Measurements from ENCODE around the gene CUX1. TPM values are rescaled to one million over a fixed set of nuclear protein-coding genes. Genes with fewer than 3 reads are reported as not detected.

CUX1 gene
- total and polyA plus RNA-seq, 2 of the 13 experiments (the other 11 are each of a cell fraction or from before 2014, with no cell fraction given), result 13.7 to 14.9 TPM

- Histone ChIP-seq H3K79me2 (ENCODE audit: insufficient read depth, low read length) (peaks cover 62% of the 10 kb centered on the region), H3K9ac (ENCODE audit: insufficient read depth, low read depth, low read length) (no peak overlapping the region)
- intact Hi-C loops (cut with micrococcal nuclease; ENCODE audit: unreplicated experiment), result loop anchor here (10.0 kb wide), 1 partner anchor 129 kb away; no protein-coding TSS in a partner anchor
- TF ChIP-seq ZNF577 (CRISPR knock-in tag; IDR thresholded peaks at IDR 0.05; ENCODE audit: borderline replicate concordance, low read depth) (no peak), ZBTB4 (CRISPR knock-in tag; IDR thresholded peaks at IDR 0.05; ENCODE audit: borderline replicate concordance) (no peak), ZNF777 (CRISPR knock-in tag; IDR thresholded peaks at IDR 0.05) (no peak), RAD21 (CRISPR knock-in tag; IDR thresholded peaks at IDR 0.05) (no peak)
- TF ChIP-seq, protein P1, sequence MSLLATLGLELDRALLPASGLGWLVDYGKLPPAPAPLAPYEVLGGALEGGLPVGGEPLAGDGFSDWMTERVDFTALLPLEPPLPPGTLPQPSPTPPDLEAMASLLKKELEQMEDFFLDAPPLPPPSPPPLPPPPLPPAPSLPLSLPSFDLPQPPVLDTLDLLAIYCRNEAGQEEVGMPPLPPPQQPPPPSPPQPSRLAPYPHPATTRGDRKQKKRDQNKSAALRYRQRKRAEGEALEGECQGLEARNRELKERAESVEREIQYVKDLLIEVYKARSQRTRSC (CRISPR knock-in tag; IDR thresholded peaks at IDR 0.05; ENCODE audit: low read depth), result no peak
- TF ChIP-seq, protein P2, sequence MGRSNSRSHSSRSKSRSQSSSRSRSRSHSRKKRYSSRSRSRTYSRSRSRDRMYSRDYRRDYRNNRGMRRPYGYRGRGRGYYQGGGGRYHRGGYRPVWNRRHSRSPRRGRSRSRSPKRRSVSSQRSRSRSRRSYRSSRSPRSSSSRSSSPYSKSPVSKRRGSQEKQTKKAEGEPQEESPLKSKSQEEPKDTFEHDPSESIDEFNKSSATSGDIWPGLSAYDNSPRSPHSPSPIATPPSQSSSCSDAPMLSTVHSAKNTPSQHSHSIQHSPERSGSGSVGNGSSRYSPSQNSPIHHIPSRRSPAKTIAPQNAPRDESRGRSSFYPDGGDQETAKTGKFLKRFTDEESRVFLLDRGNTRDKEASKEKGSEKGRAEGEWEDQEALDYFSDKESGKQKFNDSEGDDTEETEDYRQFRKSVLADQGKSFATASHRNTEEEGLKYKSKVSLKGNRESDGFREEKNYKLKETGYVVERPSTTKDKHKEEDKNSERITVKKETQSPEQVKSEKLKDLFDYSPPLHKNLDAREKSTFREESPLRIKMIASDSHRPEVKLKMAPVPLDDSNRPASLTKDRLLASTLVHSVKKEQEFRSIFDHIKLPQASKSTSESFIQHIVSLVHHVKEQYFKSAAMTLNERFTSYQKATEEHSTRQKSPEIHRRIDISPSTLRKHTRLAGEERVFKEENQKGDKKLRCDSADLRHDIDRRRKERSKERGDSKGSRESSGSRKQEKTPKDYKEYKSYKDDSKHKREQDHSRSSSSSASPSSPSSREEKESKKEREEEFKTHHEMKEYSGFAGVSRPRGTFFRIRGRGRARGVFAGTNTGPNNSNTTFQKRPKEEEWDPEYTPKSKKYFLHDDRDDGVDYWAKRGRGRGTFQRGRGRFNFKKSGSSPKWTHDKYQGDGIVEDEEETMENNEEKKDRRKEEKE (IDR thresholded peaks at IDR 0.05), result no peak
- TF ChIP-seq, protein P3, sequence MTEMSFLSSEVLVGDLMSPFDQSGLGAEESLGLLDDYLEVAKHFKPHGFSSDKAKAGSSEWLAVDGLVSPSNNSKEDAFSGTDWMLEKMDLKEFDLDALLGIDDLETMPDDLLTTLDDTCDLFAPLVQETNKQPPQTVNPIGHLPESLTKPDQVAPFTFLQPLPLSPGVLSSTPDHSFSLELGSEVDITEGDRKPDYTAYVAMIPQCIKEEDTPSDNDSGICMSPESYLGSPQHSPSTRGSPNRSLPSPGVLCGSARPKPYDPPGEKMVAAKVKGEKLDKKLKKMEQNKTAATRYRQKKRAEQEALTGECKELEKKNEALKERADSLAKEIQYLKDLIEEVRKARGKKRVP (CRISPR knock-in tag; IDR thresholded peaks at IDR 0.05), result no peak
- TF ChIP-seq, protein P4, sequence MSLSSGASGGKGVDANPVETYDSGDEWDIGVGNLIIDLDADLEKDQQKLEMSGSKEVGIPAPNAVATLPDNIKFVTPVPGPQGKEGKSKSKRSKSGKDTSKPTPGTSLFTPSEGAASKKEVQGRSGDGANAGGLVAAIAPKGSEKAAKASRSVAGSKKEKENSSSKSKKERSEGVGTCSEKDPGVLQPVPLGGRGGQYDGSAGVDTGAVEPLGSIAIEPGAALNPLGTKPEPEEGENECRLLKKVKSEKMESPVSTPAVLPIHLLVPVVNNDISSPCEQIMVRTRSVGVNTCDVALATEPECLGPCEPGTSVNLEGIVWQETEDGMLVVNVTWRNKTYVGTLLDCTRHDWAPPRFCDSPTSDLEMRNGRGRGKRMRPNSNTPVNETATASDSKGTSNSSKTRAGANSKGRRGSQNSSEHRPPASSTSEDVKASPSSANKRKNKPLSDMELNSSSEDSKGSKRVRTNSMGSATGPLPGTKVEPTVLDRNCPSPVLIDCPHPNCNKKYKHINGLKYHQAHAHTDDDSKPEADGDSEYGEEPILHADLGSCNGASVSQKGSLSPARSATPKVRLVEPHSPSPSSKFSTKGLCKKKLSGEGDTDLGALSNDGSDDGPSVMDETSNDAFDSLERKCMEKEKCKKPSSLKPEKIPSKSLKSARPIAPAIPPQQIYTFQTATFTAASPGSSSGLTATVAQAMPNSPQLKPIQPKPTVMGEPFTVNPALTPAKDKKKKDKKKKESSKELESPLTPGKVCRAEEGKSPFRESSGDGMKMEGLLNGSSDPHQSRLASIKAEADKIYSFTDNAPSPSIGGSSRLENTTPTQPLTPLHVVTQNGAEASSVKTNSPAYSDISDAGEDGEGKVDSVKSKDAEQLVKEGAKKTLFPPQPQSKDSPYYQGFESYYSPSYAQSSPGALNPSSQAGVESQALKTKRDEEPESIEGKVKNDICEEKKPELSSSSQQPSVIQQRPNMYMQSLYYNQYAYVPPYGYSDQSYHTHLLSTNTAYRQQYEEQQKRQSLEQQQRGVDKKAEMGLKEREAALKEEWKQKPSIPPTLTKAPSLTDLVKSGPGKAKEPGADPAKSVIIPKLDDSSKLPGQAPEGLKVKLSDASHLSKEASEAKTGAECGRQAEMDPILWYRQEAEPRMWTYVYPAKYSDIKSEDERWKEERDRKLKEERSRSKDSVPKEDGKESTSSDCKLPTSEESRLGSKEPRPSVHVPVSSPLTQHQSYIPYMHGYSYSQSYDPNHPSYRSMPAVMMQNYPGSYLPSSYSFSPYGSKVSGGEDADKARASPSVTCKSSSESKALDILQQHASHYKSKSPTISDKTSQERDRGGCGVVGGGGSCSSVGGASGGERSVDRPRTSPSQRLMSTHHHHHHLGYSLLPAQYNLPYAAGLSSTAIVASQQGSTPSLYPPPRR (CRISPR knock-in tag; IDR thresholded peaks at IDR 0.05; ENCODE audit: borderline replicate concordance), result no peak
These were observed 68.2 kb downstream of the CUX1 start for GRCh38 chr7:101885597-101885955.

More at GRCh38 chr7:101885597-101885955, 68.2 kb downstream of the CUX1 start:
- ChIA-PET CTCF (ENCODE audit: low intra/inter-chr PET ratio, low total read pairs) (no interaction called here), POLR2A (interaction anchor here (0.5 kb wide), 1 partner anchor 205 kb away, joined by 3 read pairs; no protein-coding TSS in a partner anchor)
- Histone ChIP-seq H3K4me3 (replicated peaks in 1 of 3; ENCODE audit: insufficient read depth in 1 of 3, low read depth in 2 of 3, low read length in 3 of 3) (no peak overlapping the region), H3K4me1 (ENCODE audit: insufficient read depth, low read length) (peaks cover 52% of the 10 kb centered on the region), H3K9me3 (ENCODE audit: low read length) (no peaks in the 10 kb centered on the region), H3K4me2 (ENCODE audit: low read depth, low read length) (no peak overlapping the region), H4K20me1 (ENCODE audit: insufficient read depth, low read length) (peaks cover 11% of the 10 kb centered on the region), H3K36me3 (replicated peaks in 1 of 2; ENCODE audit: control insufficient read depth in 1 of 2, insufficient read depth in 2 of 2, low read length in 2 of 2) (no peaks in the 10 kb centered on the region), H3K27ac (ENCODE audit: extremely low read length, insufficient read depth, low read length) (no peak overlapping the region), H3K27me3 (ENCODE audit: control insufficient read depth in 1 of 2, insufficient read depth in 2 of 2, low read length in 2 of 2) (no peaks in the 10 kb centered on the region), H2AFZ (ENCODE audit: low read length) (no peak overlapping the region)
- BruUV-seq (replicated peaks), result no TSS peak
- in situ Hi-C loops (cut with HindIII; ENCODE audit: extremely low pct_ligation_motif_present, low pct_unique_long_range_greater_than_20kb), result no loop called here
- DNase-seq (ENCODE audit: low spot score), result no peak
- WGBS (ENCODE audit: low lambda C conversion rate), result 94% methylated on average over 12 of the region's 12 CpGs
- no peak for ATAC-seq
- FAIRE-seq, result no peak
